GM23248 (cell line): ENCODE measurements around the gene IKBIP.

Experiments used
- EZH2 ChIP-seq: fragments of 200-600 bp; sonication (generic); IDR thresholded peaks from 2 replicates; pipeline ENCODE4 v1.6.1; 2018; ENCODE audit warnings: antibody characterized with exemption, mild to moderate bottlenecking; ENCODE audit not compliant: insufficient read depth, poor library complexity, severe bottlenecking
- EZH2phosphoT487 ChIP-seq: fragments of 200-600 bp; sonication (generic); IDR thresholded peaks from 2 replicates; pipeline ENCODE4 v1.6.1; 2018; ENCODE audit warnings: antibody characterized with exemption, moderate library complexity, mild to moderate bottlenecking, low read depth; ENCODE audit not compliant: insufficient read depth

DNA sequence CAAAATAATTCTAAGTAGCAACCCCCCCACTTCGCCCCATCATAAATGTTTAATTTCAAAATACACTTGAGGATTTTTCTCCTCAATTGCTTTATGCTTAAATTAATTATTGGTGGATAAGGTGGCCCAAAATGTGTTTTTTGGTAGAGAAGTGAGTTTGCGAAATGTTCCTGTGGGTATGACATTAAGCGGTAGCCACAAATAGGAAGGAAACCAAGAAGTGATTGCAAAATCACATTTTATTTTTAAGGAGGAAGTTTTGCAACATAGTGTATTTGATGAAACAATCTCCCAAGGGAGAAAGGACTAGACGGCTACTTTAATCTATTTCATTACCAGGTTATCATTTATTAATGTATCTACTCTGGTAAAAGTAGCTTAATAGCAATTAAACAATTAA, 25.6 kb downstream of the IKBIP start:
- TF ChIP-seq EZH2, result no peak
- TF ChIP-seq EZH2phosphoT487, result no peak
